GM12873 (cell line): ENCODE measurements around the gene PCDH10.

Experiments
- TF ChIP-seq, protein P1 (sequence below): IDR thresholded peaks from 2 replicates; pipeline ENCODE4 v1.5.1; 2012; ENCODE audit warnings: low read depth, mild to moderate bottlenecking, moderate library complexity, low read length, control low read depth; ENCODE audit not compliant: insufficient read depth; ENCODE audit errors: missing control alignments

Gene PCDH10

DNA sequence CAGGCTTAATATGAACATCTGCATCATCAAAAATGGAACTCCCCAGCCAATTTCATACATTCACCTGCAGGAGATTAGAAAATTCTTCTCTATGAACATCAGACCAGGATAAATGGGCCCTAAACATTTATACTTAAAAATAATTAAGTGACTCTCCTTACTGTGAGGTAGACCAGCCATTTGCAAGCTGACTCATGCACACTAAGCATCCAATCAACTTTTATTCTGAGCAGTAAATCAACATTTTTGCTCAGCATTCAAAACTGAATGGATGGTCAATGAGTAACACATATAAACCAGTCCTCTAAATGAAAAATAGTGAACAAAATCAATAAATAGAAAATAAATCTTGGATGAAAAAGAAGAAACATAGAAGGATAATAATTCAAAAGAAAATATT lies 19.9 kb upstream of the PCDH10 start:
- TF ChIP-seq, protein P1, sequence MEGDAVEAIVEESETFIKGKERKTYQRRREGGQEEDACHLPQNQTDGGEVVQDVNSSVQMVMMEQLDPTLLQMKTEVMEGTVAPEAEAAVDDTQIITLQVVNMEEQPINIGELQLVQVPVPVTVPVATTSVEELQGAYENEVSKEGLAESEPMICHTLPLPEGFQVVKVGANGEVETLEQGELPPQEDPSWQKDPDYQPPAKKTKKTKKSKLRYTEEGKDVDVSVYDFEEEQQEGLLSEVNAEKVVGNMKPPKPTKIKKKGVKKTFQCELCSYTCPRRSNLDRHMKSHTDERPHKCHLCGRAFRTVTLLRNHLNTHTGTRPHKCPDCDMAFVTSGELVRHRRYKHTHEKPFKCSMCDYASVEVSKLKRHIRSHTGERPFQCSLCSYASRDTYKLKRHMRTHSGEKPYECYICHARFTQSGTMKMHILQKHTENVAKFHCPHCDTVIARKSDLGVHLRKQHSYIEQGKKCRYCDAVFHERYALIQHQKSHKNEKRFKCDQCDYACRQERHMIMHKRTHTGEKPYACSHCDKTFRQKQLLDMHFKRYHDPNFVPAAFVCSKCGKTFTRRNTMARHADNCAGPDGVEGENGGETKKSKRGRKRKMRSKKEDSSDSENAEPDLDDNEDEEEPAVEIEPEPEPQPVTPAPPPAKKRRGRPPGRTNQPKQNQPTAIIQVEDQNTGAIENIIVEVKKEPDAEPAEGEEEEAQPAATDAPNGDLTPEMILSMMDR: no peak

DNA sequence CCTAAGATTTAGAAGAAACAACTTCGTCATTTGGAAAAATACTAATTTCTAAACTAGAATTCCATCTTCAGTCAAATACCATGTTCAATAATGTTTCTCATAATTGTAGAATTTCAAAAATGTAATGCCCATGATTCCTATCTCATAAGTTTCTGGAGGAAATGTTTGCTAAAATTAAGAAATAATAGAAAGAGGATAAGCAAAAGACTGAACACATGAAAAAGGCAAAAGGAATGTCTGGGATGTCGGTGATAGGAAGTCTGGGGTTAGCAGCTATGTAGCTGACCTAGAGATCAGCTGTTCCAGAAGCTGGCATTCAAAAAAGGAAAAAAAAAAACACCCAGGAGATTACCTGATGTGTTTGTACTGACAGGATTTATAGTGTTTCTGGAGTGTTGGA lies 18.9 kb upstream of the PCDH10 start:
- TF ChIP-seq, protein P1: no peak

DNA sequence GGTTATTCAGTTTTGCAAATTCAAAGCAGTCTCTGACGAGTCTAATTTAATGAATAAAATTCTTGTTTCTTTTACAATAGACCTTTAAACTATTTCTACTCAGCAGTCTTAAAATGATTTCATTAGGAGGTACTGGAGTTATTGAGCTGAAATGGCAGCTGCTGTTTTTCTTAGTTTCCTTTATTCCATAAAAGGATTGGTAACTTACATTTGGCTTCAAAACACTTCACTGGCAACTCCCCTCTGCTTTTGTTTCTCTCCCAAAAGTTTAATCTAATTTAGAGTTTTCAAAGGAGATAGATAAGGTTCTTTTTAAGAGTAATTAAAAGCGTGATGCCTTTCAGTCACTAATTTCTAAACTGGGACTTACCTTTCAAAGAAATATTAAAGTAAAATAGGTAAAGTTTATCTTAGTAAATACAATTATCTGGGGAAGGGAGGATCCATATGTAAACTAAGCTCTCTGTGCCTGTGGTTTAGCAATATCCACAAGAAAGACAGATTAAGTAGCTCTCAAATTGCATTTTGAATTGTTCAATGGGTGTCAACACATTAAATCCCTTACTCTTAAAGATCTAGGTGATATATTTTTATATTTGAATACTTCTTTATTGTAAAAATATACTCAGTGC lies 17.1 kb upstream of the PCDH10 start:
- TF ChIP-seq, protein P1: no peak

DNA sequence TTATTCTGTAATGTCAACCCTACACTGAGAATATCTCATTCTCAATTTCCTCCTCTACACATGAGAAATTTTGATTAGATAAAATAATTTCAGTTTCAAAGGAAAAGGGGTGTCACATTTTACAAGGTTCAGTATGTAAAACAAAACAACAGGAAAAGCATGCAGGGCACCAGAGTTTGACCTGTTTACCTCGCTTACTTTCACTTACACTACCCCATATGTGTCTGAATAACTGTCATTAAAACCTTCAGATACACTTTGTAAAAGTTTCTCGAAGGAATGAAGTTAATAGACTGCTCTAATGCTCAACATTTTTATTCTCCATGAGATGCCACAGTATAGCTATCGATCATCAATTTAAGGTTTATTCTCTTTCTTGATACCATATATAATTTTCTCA lies 12.3 kb upstream of the PCDH10 start:
- TF ChIP-seq, protein P1: no peak

DNA sequence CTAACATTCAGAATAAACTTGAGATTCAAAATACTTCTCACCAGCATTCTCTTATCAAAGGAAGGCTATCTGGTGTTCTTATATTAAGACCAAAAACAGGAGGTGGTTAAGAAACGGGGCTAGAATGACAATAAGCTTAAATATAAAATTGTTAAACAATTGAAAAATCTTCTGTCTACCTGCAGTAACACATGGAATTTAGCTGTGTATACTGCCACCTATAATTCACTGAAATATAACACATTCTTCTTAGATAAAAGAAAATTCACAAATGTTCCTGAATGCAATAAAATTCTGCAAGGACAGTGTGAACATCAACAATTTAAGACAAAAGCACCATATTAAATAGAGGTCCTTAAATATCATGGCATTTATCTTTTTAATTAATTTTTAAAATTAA lies 11.5 kb upstream of the PCDH10 start:
- TF ChIP-seq, protein P1: no peak

DNA sequence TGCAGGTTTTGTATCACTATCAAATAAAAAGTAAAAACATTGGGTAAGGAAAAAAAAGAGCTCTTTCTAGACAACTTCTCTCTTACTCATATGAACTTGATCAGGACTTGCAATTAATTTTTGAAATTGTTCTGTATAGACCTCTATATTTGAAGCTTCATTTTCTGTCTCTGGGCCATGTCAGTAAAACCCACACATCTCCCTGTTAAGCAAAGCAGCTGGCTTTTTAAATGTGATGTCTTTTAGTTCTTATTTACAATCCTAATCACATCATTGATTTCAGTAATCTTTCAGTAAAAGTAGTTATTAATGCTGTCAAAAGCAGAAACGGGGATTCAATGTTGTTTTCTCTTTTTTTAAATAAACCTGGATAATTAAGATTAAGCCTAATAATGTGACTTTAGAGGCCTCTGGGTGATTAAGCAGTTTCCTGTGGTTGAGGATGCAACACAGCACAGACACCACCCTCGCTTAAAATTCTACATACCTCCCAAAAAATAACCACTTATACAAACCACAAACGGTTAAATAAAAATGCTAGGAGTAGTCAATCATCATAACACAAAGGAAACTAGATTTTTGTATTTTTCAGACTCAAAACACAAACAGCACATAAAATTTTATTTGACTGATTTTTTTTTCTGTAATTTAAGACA lies 5.2 kb upstream of the PCDH10 start:
- TF ChIP-seq, protein P1: no peak

DNA sequence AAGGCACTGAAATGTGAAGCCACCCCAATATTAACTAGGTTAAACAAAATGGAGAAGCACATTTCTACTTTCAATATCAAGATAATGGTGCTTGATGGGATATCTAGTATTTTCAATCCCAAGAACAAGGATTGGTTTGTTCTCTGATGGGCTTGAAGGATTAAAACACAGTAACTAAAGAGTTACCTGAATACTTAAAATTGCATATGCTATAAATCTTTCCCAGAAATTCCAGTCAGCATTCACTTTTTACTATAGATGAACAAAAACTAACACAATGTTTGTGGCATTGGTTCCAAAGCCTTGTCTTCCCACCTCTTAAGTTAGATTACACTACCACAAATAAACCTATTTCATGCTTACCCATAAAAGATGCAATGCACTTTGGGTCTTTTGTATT lies 3.9 kb upstream of the PCDH10 start:
- TF ChIP-seq, protein P1: no peak
